Fibroblast of peridontal ligament (primary cell): ENCODE data around the gene GRIN2C.
"Not testable (repeated sequence)": the region's sequence is repeated elsewhere in the genome, so short reads cannot be mapped to it uniquely, and the experiment has no call there.

Experiments
- DNase-seq: peaks from one replicate; pipeline ENCODE4 v3.0.0-alpha.2; 2010; ENCODE audit errors: extremely low read depth

GRIN2C gene

DNA sequence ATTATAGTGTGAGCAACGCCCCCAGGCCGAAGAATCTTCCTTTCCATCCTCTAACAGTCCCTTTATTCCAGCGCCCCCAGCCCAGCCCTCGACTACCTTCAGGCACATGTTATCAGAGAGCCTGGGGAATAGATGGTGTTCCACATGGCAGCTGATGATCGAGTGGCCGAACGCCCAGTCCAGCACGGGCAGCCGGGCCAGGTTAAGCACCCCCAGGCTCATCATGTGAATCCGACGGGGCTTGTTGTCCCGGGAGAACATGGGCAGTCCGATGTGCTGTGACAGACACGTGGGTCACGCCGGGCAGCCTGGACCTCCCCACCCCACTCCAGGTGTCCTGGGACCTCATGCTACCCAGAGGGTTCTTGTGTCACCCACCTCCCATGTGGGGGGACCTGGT, 19.6 kb upstream of the GRIN2C start:
- no peak for DNase-seq

DNA sequence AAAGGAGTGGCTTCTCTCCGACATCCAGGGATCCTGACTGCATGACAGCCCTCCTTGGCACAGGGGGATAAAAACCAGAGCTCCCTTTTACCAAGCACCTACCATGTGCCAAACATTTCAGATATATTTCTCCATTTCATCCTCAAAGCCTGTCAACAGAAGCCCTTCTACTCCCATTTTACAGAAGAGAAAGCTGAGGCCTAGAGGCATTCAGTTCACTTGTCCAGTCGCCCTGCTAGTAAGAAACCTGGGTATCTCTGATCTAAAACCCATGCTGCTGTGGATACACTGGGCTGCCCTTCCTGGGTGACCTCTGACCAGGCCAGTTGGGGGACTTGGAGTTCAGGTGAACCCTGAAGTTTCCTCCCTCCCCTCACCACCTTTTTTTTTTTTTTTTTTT, 19.0 kb upstream of the GRIN2C start:
- no peak for DNase-seq

DNA sequence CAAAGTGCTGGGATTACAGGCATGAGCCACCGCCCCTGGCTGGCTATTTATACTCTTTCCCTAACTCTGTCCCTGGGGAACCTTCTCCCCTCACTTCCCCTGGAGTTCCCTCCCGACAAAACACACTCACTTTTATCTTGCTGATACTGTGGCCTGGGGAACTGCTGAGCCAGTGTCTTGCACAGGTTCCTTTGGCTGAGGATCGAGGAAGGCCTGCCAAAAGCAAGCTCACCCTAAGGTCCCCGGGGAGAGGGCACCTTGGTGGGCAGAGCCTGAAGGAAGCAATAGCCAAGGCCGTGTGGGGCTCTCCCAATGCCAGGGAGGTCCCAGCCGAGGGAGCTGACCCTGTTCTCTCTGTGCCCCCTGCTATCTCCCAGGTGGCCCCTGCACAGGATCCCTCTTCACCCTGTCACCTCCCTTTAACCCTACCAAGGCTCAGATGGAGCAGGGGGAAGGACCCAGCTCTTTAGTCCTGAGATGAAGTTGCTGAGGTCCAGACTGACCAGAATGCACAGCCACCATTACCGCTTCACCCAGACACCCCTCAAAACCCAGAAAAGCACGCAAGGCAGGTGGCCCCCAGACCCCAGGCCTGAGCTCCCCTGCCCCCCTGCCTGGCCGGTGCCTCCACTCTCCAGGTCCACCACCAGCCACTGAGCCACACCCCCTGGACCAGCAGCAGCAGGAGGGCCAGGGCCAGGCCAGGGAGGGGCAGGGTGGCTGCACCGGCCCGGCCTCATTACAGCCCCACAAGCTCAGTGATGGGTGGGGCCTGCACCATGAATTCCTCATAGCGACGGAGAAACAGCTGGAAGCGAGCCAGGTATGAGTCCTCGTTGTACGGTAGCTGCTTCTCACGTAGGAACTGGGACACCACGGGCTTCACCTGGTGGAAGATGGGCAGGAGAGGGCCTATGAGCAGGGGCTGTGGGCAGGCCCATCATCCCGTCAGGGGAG, 18.2 kb upstream of the GRIN2C start:
- no peak for DNase-seq

DNA sequence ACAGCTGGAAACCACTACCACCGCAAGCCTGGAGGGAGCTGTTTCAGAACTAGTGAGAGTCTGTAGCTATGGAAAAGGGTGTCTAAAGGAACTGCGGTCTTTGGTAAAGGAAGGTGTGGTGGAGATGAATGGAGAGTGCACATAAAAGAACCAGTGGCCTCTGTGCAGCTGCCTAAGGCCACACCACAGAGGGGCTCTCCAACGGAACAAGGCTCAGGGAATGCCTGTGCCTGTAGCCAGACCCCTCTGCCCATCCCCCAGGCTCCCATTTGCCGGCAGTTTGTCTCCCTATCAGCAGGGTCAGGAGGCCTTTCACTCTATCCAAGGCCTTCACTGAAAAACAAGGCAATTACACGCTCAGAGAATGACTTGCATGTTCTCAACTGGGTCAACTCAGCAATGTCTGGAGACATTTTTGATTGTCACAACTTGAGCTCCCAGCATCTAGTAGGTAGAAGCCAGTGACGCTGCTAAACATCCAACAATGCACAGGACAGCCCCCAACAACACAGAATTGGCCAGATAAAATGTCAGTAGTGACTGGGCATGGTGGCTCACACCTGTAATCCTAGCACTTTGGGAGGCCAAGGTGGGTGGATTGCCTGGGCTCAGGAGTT, 16.4 kb upstream of the GRIN2C start:
- DNase-seq = no peak

DNA sequence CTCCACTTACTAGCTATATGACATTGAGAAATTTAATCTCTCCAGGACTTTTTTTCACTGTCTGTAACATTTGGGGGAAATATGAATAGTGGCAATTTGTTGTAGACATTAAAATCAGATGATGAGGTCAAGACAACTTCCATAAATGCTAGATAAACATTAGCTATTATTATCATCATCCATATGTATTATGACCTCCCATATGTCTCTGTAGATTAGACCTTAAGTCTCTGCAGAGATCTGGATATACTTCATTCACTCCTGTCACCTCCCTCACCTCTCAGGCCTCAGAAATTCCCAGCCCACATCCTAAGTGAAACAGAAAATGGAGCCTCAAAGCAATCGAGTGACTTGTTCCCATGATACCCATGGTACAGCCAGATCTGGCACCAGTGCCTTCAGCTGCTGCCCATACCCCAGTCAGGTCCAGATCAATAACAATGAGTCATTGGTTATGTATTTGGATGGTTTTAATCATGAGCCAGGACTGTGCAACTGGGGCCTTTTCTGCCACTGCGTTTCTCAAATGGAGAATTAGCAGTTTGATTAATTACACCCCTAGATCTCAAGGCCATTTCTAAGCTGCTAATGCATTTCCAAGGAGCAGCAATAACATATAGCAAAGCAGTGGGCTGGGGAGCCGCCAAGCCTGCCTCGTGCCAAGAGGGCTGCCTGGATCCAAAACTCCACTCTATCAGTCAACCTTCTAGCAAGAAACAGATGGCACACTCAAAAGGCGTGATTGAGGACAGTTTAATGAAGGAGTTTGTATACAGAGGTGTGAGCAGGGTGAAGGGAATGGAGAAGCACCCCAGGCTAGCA, 15.7 kb upstream of the GRIN2C start:
- DNase-seq = no peak

DNA sequence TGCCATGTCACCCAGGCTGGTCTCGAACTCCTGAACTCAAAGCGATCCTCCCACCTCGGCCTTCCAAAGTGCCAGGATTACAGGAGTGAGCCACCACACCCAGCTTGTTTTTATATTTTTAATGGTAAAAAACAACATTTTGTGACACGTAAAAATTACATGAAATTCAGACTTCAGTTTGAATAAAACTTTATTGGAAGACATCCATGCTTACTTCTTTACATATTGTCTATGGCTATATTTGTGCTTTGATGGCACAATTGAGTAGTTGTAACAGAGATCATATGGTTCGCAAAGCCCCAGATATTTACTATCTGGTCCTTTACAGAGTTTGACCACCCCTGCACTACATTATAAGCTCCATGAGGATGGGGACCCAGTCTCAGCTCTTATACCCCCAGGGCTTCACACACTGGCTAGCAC, 14.9 kb upstream of the GRIN2C start:
- DNase-seq = no peak

DNA sequence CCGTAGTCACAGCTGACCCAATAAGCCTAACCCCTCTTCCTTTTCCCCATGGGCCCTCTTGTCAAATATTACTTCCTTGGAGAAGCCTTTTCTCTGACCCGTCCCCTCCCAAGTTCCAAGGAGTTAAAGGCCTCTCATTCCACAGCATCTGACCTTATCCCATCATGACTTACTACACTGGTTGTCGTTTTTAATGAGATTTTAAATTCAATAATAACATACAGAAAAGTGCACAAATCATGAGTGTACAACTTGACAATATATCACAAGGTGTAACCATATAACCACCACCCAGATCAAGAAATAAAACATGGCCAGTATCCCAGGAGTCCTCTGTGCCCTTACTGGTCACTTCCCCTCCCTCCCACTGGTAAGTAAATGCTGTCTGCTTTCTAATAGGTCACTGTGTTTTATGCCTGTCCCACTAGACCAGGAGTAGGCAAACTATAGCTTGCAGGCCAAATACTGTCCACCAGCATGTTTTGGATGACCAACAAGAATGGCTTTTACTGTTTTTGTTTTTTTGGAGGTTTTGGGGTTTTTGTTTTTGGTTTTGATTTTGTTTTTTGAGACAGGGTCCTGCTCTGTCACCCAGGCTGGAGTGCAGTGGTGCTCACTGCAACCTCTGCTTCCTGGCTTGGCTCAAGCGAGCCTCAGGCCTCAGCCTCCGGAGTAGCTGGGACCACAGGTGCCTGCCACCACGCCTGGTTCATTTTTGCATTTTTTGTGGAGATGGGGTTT, 14.4 kb upstream of the GRIN2C start:
- peak; percentile 5 for DNase-seq

DNA sequence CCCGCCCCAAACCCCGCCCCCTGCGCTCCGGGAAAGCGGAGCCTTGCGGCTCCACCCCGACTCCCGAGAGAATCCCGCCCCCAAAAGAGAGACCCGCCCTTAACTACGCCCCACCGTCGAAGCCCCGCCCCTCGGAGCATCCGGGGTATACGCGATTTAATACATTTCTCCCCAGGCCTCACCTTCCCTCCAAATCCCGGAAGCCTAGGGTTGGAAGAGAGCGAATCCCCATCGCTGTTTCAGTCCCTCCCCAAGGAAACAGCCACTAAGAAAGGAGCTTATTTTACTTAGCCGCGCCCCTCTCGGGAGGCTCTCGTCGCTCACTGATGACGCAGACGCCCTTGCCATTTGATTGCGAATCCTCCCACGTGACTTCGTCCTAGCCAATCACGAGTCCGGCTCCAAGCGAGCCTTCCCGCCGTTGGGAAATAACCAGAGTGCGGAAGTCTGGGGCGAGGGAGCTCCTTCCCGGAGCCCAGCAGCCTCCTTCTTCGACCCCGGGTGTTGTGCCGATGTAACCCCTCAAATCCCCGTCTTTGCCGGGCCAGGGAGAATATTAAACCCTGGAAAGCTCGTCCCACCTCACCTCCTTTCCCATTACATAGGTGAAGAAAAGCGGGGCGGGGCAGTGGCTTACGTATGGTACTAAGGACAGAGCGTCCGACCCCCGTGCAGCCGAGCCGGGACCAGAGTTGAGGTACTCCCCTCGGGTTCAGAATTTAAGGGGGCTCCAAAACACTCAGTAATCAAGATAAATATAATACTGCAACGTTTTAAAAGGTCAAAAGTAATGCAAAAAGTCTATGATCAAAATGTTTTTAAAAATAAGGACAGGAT, 13.6 kb upstream of the GRIN2C start:
- DNase-seq = peak; percentile 100

DNA sequence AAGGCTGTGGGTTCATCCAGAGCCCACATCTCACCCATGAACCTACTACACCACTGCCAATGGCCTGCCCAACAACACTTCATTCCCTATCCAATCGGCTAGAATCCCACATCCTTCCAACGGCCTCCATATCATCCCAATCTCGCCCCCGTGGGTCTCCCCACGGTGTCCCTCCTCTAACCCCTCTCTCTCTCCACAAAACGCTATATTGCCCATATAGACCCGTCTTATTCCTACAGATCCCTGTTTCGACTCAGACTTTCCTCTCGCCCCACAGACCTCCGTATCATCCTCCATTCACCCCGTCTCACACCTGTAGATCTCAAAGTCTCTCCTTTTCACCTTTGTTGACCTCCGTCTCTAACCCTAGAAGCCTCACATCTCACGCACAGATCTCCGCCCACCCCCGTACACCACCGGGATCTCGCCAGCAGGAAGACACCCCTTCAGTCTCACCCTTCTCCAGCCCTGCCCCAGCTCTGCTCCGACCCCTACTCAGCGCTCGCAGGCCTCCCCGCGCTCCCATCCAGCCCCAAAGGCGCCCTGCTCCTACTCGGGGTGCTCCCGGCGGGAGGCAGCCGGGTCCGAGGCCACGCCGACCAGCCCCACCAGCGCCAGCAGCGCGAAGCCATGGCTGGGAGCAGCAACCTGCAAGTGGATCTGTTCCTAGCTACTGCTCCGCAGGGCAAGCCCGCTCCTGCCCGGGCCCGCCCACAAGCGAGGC, 12.8 kb upstream of the GRIN2C start, which contains the start of gene FDXR:
FDXR (minus strand) TSS at position 682 of the 724 bp plus-strand sequence; CDS start at position 632, 50 bp downstream.
- no peak for DNase-seq

DNA sequence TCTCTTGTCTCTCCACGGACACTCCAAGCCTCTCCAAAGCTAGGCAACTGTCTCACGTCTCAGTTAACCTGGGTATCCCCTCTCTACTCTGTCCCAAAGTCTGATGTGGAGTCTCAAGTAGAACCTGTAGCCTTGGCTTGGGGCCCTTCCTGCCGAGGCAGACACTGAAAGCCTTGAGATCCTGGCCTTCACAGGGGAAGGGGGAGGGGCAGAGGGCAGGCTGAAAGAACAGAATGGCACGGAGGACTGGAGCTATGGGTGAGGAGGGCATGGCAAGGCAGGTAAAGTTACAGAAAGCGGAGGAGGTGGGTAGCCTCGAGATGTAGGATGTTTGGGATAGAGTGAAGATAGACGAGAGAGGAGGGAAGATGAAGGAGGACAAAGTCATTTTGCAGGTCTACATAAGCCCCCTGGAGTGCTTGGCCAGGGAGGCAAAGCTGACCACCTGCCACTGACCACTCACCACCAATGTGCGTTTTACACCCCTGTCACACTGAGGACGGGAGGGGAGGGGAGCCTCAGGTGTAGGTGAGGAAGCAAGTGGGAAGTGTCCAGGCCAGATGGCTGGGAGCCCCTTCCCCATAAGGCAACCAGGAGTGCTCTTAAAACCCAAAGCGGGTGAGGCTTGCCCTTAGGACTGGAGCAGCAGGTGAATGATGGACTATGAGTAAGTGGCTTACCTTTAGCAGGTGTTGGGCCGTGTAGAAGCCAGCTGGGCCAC, 11.8 kb upstream of the GRIN2C start:
- DNase-seq = no peak

DNA sequence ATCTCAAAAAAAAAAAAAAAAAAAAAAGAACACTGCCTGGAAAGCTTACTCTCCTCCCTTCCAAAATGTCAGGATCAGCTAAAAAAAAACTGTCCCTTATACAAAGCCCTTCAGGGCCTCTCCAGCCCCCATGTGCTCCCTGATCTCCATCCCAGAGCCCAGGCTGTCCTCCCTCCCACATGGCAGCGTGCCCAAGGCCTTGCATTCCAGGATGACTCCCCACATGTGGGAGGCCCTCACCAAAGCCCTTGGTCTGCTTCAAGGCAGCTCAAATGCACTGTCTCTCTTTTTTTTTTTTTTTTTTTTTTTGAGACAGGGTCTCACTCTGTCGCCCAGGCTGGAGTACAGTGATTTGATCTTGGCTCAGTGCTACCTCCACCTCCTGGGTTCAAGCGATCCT, 10.8 kb upstream of the GRIN2C start:
- peak; percentile 47 for DNase-seq

DNA sequence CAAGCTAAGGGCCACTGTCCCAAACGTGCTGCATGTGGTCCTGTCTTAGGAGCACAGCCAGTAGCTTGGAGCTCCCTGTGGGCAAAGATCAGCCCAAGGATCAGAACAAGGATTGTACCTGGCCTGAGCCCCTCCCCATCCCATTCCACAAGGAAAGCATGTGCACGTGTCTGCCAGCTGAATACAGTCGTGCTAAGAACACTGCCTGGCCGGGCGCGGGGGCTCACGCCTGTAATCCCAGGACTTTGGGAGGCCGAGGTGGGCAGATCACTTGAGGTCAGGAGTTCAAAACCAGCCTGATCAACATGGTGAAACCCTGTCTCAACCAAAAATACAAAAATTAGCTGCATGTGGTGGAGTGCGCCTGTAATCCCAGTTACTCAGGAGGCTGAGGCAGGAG, 10.3 kb upstream of the GRIN2C start:
- not testable (repeated sequence) for DNase-seq

DNA sequence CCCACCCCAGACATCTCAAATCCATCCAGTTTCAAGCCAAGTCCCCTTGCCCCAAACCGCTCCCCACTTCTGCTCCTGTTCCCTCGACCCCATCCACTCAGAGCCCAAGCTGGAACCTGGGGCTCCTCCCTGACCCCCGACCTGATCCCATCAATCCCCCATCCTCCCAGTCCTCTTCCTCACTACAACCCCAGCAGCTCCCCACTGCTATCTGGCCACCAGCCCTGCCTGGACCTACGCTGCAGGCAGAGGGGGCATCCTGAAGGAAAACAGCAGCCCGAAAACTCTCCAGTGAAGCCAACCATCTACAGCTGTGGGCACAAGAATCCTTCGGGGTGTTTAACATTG, 9.2 kb upstream of the GRIN2C start:
- no peak for DNase-seq

DNA sequence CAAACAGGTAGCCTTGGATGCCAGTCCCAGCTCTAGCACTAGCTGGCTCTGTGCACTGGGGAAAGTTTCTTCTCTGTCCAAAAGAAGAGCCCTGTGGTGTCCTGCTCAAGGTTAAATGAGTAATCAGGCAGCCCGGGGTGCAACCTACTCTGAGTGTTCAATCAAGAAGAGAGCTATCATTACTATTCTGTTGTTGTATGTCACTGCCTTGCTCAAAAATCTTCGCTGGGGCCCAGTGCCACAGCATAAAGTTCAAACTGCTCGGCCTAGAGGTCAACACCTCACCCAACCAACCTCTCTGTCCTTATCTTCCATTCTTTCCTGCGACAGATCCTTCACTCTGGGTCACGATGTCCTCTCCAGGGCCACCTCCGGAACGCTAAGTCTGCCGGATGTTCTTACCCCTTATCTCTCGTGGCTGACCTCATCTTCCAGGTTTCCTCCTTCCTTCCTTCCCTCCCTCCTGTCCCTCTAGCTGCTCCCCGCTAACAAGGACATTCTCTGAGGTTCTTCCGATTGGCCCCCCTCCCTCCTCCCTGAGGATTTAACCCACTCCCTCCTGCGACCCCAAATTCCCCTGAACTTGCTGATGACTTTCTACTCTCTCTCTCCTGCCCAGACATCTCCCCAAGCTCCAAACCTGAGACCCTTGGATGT, 8.7 kb upstream of the GRIN2C start:
- DNase-seq = no peak

DNA sequence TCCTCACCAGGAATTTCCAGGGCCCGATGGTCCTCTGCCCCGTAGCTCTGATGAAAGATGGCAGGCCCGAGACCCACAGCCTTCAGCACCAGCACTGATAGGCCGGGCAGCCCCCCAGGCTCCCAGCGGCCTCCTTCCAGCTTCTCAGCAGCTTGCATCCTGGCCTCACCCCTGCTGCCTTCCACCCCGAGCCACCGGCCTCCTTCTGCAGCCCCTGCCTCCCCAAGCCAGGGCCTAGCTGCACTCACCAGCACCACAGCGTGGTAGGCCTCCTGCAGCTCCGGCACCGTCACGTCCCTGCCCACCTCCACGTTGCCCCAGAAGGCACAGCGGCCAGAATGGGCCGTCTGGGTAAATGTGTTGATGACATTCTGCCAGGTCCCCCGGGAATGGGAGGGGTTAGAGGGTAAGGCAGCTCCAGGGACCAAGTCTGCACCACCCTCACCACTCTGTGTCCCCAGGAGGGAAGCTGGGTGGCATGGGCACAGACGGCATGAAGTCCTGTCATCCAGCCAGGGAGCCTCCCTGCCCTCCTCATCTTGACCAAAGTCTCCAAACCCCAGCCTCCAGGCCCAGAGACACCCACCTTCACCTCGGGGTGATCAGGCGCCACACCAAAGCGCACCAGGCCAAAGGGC, 6.6 kb upstream of the GRIN2C start:
- no peak for DNase-seq

DNA sequence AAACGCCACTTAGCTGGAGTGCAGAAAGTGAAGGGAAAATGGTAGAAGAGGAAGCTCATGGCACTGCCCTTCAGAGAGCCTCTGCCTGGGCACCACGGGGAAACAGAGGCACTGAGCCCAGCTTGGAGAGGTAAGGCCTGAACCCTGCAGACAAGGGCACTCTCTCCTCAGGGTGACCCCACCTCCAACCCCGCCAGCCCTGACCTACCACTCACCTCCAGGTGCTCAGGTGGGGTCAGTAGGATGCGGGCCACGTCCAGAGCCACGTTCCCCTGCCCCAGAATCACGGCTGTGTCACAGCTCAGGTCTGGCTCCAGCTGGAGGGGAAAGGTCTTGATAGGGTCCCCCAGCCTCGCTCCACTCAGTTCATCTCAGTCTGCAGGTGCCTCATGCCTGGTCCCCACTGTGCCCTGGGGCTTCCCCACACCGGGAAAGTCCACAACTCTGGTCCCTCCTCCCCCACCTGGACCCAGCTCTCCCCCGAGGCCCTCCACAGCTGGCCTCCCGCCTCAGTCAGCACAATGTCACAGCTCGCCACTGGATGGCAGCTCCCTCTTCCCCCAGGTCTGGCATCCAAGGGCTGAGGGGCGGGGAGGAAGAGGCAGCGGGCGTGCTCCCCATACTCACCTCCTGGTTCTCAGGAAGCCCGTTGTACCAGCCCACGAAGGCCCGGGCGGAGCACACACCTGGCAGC, 6.0 kb upstream of the GRIN2C start:
- no peak for DNase-seq

DNA sequence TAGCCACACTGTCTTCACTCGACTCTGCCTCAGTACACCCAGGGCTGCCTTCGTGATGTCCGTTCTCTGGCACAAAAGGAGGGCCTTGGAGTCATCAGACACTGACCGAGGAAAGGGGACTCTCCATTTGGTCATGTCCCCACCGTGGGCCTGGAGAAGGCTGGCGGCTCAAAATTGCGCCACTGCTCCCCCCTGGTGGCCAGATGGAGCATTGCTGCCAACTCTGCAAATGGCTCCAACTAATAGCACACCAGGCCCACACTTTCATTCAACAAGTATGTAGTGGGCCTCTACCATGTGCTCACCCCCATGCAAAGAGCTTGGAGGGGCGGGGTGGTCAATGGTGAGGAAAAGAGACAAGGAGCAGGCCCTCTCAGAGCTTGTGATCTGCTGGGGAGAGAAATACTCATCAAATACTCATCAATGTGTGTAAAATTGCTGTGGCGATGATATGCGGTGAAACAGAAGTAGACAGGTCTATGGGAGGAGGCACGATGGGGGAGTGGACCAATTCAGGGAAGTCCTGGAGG, 5.2 kb upstream of the GRIN2C start:
- peak; percentile 62 for DNase-seq
